GM13976 (cell line): ENCODE data around the gene TOMM6.

Experiments used
- DNase-seq: peaks from one replicate; pipeline ENCODE4 v3.0.0; 2012; ENCODE audit warnings: low spot score
- in situ Hi-C: fragments of 300-500 bp; cut with MboI; formaldehyde crosslinking; loops from one replicate; pipeline ENCODE4 v1.12.0; 2022; ENCODE audit warnings: low sequenced_read_pairs, mixed read lengths, inconsistent platforms; ENCODE audit not compliant: unreplicated experiment
- TF ChIP-seq, protein P1 (sequence below): IDR thresholded peaks from 2 replicates; pipeline ENCODE4 v1.5.1; 2012; ENCODE audit warnings: borderline replicate concordance, mild to moderate bottlenecking; ENCODE audit not compliant: insufficient read depth; ENCODE audit errors: extremely low read depth, missing control alignments, control extremely low read depth

TOMM6 gene

DNA sequence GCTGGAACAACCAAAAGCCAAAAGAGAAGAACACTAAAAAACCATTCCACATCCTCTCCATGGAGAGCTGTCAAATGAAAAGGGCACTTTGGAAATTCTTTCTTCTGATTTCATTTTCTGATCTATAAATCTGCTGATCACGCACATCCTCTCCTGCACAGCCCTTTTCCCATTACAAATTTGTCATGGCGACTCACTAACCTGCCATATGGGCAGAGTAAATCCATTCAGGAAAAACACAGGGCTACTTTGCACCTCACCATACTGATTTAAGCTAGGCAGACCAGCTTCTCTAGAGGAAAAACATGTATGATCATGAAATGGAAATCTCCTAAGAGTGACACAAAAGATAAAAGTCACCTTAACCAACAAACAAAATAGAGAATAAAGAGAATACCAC lies 26.0 kb downstream of the TOMM6 start:
- TF ChIP-seq, protein P1, sequence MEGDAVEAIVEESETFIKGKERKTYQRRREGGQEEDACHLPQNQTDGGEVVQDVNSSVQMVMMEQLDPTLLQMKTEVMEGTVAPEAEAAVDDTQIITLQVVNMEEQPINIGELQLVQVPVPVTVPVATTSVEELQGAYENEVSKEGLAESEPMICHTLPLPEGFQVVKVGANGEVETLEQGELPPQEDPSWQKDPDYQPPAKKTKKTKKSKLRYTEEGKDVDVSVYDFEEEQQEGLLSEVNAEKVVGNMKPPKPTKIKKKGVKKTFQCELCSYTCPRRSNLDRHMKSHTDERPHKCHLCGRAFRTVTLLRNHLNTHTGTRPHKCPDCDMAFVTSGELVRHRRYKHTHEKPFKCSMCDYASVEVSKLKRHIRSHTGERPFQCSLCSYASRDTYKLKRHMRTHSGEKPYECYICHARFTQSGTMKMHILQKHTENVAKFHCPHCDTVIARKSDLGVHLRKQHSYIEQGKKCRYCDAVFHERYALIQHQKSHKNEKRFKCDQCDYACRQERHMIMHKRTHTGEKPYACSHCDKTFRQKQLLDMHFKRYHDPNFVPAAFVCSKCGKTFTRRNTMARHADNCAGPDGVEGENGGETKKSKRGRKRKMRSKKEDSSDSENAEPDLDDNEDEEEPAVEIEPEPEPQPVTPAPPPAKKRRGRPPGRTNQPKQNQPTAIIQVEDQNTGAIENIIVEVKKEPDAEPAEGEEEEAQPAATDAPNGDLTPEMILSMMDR = no peak
- in situ Hi-C loops = no loop called here
- DNase-seq = no peak

DNA sequence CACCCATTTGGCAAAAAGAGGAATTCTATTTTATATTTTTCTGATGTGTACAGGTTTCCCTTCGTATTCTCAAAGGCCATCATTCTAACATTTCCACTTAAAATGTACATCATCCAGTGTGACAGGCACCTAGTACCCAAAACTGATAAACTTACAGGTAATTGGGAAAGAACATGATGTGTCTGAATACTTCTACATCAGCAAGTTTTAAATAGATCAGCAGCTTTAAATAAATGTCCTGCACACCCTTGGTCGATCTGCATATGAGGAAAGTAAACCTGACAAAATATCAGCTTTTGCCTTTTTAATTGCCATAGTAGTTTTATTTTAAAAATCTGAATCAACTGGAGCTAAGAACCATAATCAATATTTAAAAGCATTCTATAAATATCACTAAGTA lies 26.5 kb downstream of the TOMM6 start:
- TF ChIP-seq, protein P1 = no peak
- no peak for DNase-seq
- in situ Hi-C loops = no loop called here

DNA sequence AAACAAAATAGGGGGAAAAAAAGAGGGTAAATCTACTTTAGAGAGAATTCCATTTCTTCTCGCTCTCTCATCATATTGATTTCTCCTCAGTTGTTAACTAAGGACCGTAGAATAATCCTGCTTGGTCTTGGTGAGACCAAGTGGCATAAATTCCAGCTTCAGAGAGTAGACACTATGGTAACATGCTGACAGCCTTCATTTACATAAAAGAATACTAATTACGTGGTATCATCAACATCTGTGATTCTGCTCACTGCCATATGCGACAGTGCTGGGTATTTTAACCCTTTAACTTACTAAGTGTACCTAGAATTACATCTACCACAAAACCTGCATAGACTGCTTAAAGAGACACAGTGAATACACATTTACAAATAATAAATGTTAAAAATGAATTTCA lies 27.1 kb downstream of the TOMM6 start:
- TF ChIP-seq, protein P1 = no peak
- in situ Hi-C loops = no loop called here

DNA sequence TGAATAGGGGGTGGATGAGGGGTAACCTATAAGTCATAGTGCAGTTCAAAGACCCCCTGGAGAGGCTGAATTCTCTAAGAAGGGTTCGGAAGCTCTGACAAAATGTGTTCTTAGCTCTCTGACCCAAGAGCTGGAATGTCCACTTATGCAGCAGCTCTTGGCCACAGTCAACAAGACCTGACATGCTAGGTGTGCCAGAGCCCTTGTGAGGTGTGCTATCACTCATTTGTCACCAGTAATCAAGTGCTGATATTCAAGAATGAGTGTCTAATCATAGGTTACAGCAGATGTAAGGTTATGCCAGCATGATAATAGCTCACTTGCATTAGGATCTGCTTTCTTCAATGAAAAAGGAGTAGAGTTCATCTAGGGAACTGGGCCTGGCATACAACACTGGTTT lies 28.1 kb downstream of the TOMM6 start:
- in situ Hi-C loops = no loop called here
- DNase-seq = no peak
- TF ChIP-seq, protein P1 = no peak

More for the DNA sequence above, 27.1 kb downstream of the TOMM6 start:
- no peak for DNase-seq

DNA sequence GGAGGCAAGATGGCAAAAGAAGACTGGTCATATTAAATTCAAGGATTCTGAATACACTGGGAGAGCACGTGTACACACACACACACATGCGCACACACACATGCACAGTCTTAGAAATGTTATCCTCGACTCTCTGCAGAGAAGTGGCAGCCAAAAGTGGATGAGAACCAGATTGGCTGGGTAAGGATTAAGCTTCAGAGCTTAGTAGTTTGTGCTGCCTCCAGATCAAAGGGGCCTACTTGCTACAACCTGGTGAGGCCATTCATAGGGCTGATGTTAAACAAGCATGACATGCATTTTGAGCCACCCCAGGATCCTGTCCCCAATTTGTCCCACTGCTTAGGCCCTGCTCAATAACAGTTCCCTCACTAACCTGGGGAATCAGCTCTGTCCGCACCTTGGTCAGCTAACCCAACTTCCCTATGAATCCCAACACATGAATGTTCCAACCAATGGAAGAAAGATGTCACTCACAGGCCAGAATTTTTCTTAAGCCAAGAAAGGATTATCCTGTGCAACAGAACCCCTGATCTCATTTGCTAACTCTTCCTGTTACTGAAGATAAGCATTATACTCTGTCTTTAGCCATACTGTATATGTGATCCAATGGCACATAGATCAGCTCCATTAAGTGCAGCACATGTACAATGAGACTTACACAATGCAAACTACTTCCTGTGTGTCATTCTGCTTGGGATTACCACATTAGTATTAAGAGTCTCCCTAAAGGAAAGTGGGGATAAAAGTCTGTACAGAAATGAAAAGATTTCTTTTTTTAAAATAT lies 31.0 kb downstream of the TOMM6 start:
- no peak for DNase-seq
- TF ChIP-seq, protein P1 = no peak
- in situ Hi-C loops = no loop called here

DNA sequence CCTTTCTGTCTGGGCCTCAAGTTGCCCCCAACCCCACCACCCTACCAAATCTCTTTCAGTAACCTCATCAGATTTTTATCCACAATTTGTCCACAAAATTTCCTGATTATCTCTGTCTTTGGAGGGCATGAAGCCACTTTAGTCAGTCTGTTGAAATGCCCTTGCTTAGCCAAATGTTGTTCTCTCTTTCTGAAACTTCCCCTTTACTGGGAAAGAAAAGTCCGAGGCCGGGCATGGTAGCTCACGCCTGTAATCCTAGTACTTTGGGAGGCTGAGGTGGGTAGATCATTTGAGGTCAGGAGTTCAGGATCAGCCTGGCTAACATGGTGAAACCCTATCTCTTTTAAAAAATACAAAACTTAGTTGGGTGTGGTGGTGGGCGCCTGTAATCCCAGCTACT lies 33.8 kb downstream of the TOMM6 start:
- no peak for DNase-seq
- TF ChIP-seq, protein P1 = no peak
- in situ Hi-C loops = no loop called here
